RWPE1 (cell line): ENCODE data around the gene NFIB.

Source experiments
- CTCF ChIA-PET: fragments of 350-600 bp; sonication (Branson Sonifier 250); formaldehyde crosslinking; extraction: SDS; loops from one replicate; lab custom pipeline; 2021; lab: Yijun Ruan, JAX
- POLR2A ChIA-PET: fragments of 400-600 bp; formaldehyde crosslinking; extraction: SDS; loops from one replicate; lab custom pipeline; 2020; ENCODE audit warnings: antibody characterized with exemption; ENCODE audit not compliant: low non-redundant PET; lab: Yijun Ruan, JAX
- DNase-seq: peaks from one replicate; pipeline ENCODE4 v3.0.0; 2012; ENCODE audit warnings: low spot score
- H3K27ac ChIP-seq: fragments of 450-650 bp; 2 replicates; pipeline ENCODE4 v1.5.1; 2017
- TF ChIP-seq, protein P1 (sequence below): fragments of 450-650 bp; conservative IDR thresholded peaks from 2 replicates; pipeline ENCODE4 v1.5.1; 2017; ENCODE audit warnings: low read depth, mild to moderate bottlenecking

Gene NFIB

DNA sequence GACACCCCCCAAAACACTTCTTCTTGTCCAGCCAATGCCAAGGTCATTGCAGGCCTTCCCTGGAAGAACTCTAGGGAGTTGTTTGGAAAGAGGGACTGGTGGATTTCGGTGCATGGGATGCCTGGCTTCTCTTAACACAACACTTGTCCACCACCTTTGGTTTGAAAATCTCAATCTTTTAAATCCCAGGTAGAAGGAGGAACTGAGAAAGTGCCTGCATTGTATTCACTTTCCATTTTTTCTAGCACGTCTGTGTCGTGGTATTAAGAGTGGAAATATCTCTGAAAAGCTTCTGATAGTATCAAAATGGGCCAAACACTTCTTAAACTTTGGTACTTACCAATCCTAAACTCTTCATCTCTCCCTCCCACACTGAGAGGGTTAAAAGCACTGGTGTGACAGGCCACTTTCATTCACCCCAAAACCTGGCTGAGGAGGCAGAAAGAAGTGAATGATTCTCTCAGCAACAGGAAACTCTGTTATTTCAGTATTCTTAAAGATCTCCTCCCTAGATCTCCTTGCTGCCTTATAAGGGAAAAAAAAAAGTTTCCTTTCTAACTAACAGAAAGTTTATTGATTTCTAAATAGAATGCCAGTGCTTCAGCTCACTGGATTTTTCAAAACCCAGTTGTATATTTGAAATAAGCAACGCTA is 3.9 kb upstream of the NFIB start:
- peak overlapping the region; percentile 100 for H3K27ac ChIP-seq
- no peak for DNase-seq
- TF ChIP-seq, protein P1, sequence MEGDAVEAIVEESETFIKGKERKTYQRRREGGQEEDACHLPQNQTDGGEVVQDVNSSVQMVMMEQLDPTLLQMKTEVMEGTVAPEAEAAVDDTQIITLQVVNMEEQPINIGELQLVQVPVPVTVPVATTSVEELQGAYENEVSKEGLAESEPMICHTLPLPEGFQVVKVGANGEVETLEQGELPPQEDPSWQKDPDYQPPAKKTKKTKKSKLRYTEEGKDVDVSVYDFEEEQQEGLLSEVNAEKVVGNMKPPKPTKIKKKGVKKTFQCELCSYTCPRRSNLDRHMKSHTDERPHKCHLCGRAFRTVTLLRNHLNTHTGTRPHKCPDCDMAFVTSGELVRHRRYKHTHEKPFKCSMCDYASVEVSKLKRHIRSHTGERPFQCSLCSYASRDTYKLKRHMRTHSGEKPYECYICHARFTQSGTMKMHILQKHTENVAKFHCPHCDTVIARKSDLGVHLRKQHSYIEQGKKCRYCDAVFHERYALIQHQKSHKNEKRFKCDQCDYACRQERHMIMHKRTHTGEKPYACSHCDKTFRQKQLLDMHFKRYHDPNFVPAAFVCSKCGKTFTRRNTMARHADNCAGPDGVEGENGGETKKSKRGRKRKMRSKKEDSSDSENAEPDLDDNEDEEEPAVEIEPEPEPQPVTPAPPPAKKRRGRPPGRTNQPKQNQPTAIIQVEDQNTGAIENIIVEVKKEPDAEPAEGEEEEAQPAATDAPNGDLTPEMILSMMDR = no peak
- CTCF ChIA-PET = interaction anchor here (1.1 kb wide), 1 partner anchor 27 kb away, joined by 3 read pairs; no protein-coding TSS in a partner anchor
- POLR2A ChIA-PET = no interaction called here

GRCh38 chr9:14316602-14317300 is 2.8 kb upstream of the NFIB start:
- ChIA-PET CTCF (no interaction called here), POLR2A (no interaction called here)
- TF ChIP-seq, protein P1 = no peak
- peak overlapping the region; percentile 100 for H3K27ac ChIP-seq
- DNase-seq = no peak

DNA sequence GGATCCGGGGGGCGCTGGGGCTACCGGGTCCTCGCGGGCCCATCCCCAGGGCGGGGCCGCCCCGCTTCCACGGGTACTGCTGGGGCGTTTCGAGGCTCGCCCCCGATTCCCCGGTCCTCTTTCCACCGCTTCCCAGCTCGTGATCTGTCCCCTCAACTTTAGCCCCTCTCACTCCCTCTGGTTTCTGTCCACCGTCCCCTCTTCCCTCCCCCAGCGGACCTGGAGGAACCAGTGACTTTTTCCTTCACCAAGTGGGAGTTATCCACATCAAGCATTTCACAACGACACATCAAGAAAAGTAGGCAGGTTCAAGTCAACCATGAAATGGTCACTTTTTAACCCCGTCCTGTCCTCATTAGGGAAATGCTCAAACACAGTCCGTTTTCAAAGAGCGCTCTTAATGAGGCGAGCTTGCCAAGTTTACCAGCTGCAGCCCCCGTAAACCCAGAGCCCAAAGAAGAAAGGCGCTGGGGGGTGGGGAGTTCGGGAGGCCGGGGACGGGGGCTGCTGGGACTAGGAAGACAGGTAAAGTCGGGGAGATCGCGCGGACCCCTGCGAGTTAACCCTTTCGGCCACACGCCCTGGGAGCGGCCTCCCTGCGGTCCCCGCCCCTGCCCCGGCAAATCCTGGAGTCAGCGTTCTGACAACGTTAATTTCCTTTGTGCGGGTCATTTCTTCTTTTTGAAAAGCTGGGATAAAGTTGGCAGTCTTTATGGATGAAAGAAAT is 2.1 kb upstream of the NFIB start:
- ChIA-PET POLR2A (no interaction called here), CTCF (no interaction called here)
- no peak for DNase-seq
- peak overlapping the region; percentile 100 for H3K27ac ChIP-seq
- TF ChIP-seq, protein P1 = no peak

DNA sequence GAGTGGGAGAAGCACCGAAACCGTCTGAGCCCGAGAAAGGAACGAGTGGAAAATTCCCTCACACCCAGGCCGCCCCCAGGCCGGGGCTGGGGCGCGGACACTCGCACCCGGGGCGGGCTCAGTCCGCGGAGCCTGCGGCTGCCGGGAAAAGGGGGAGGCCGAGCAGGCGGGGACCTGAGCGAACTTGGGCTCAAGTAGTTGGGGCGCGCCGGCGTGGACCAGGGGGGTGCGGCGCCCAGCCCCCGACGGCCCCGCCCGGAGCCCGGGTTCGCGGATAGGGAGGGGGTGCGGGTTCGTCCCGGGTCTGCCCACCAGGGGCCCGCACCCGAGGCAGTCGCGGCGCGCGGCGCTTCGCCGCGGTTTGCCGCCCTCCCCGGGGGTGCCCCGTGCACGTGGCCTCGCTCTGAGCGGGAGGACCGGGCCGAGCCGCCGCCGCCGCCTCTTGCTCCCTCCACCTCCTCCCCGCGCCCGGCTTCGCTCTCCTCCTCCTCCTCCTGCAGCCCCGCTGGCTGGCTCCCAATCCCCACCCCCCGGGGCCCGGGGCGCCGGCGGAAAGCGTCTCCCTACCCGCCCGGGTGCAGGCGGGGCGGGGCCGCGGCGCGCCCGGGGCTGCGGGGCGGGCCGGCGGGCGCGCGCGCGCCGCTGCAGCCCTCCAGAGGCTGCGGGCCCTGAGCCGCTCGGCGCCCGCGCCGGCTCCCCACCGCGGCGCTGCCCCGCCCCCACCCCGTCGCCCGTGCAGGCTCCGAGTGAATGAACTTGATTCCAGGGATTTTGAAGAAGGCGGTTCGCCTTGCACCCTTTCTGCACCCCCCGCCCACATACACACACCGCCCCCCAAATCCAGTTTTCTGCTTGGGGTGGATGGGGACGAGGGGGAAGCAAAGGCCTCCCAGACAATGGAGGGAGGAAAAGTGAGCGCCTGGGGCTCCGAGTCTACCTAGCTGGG is 1.3 kb upstream of the NFIB start:
- peak overlapping the region; percentile 100 for H3K27ac ChIP-seq
- DNase-seq = peak; percentile 69
- CTCF ChIA-PET = interaction anchor here (0.6 to 0.7 kb wide), 3 partner anchors 113 to 647 kb away, joined by 3 to 6 read pairs (median 5); no protein-coding TSS in a partner anchor
- POLR2A ChIA-PET = interaction anchor here (0.6 to 0.9 kb wide), 3 partner anchors 26 to 601 kb away, joined by 3 to 6 read pairs (median 3); no protein-coding TSS in a partner anchor
- TF ChIP-seq, protein P1 = no peak

GRCh38 chr9:14314424-14314928 is 535 bp upstream of the NFIB start:
- CTCF ChIA-PET = interaction anchor here (0.6 to 0.7 kb wide), 3 partner anchors 112 to 647 kb away, joined by 3 to 6 read pairs (median 5); no protein-coding TSS in a partner anchor
- peak; percentile 87 for DNase-seq
- H3K27ac ChIP-seq = peak overlapping the region; percentile 100
- TF ChIP-seq, protein P1 = no peak
- POLR2A ChIA-PET = interaction anchor here (0.6 to 0.9 kb wide), 4 partner anchors 26 to 600 kb away, joined by 3 to 6 read pairs (median 3); no protein-coding TSS in a partner anchor
